Ascending aorta (tissue), 2 donors: ENCODE measurements around the gene CD226. TPM values are rescaled to one million over a fixed set of nuclear protein-coding genes. Genes with fewer than 3 reads are reported as not detected.
"Not testable (repeated sequence)": the region's sequence is repeated elsewhere in the genome, so short reads cannot be mapped to it uniquely, and the experiment has no call there.

Experiments used
- DNase-seq, 2 donors: peaks; one replicate each; pipeline ENCODE4 v3.0.0-alpha.2; 2019; ENCODE audit warnings: low spot score in 2 of 2
- H3K27ac ChIP-seq, 2 donors: fragments of 200-600 bp; sonication (generic); one replicate each; pipeline ENCODE4 v1.5.1; 2016 to 2017; ENCODE audit warnings: mild to moderate bottlenecking in 1 of 2
- H3K27me3 ChIP-seq: fragments of 200-600 bp; sonication (generic); one replicate; pipeline ENCODE4 v1.5.1; 2017
- H3K36me3 ChIP-seq, 2 donors: fragments of 200-600 bp; sonication (generic); one replicate each; pipeline ENCODE4 v1.5.1; 2016
- H3K4me1 ChIP-seq, 2 donors: fragments of 200-600 bp; sonication (generic); one replicate each; pipeline ENCODE4 v1.5.1; 2016 to 2017; ENCODE audit warnings: mild to moderate bottlenecking in 1 of 2
- H3K4me3 ChIP-seq, 2 donors: fragments of 200-600 bp; sonication (generic); one replicate each; pipeline ENCODE4 v1.5.1; 2016 to 2017; ENCODE audit warnings: mild to moderate bottlenecking in 1 of 2
- H3K9me3 ChIP-seq, 2 donors: fragments of 200-600 bp; sonication (generic); one replicate each; pipeline ENCODE4 v1.5.1; 2016
- CTCF ChIP-seq, 3 experiments: fragments of 200-600 bp in 2 of 3; fragments of 450-650 bp in 1 of 3; sonication (generic) in 2 of 3; IDR thresholded peaks; one replicate each; pipeline ENCODE4 v1.5.1; 2016 to 2019; ENCODE audit warnings: antibody characterized with exemption in 3 of 3, mild to moderate bottlenecking in 1 of 3, moderate library complexity in 1 of 3
- intact Hi-C: fragments of 100-400 bp; cut with DNase I; formaldehyde crosslinking; loops from one replicate; pipeline ENCODE4 v1.15.1; 2023
- total RNA-seq: library from RNA; depleted of rRNA; stranded (reverse); fragments of >200 nt; gene quantifications from one replicate; pipeline ENCODE4 v1.1.0, GENCODE V29; 2016

CD226 gene
- total RNA-seq, 1 donor from 2014 or later, result 3.3 TPM

- no peaks in the 10 kb centered on the region for H3K9me3 ChIP-seq
Measured at GRCh38 chr18:69882965-69883668, 64.6 kb downstream of the CD226 start.

GRCh38 chr18:69880083-69880482 lies 67.6 kb downstream of the CD226 start:
- H3K4me3 ChIP-seq, result no peak overlapping the region
- no peaks in the 10 kb centered on the region for H3K9me3 ChIP-seq
- no peak for TF ChIP-seq CTCF (IDR thresholded peaks at IDR 0.05)
- H3K36me3 ChIP-seq, result no peaks in the 10 kb centered on the region
- intact Hi-C loops, result no loop called here
- no peaks in the 10 kb centered on the region for H3K4me1 ChIP-seq
- H3K27me3 ChIP-seq, result no peaks in the 10 kb centered on the region
- DNase-seq, result no peak
- H3K27ac ChIP-seq, result no peak overlapping the region

More at GRCh38 chr18:69882965-69883668, 64.6 kb downstream of the CD226 start:
- Histone ChIP-seq H3K27ac (no peak overlapping the region), H3K27me3 (no peaks in the 10 kb centered on the region), H3K36me3 (no peaks in the 10 kb centered on the region), H3K4me1 (no peaks in the 10 kb centered on the region), H3K4me3 (no peak overlapping the region)
- TF ChIP-seq CTCF (IDR thresholded peaks at IDR 0.05), result no peak
- intact Hi-C loops, result no loop called here
- no peak for DNase-seq

GRCh38 chr18:69879051-69879450 lies 68.6 kb downstream of the CD226 start:
- H3K9me3 ChIP-seq, DNase-seq, H3K4me1 ChIP-seq, H3K4me3 ChIP-seq, intact Hi-C loops, H3K27ac ChIP-seq, H3K27me3 ChIP-seq, H3K36me3 ChIP-seq: not testable (repeated sequence)

- Histone ChIP-seq H3K4me1 (no peaks in the 10 kb centered on the region), H3K9me3 (no peaks in the 10 kb centered on the region), H3K27me3 (no peaks in the 10 kb centered on the region), H3K27ac (no peak overlapping the region), H3K36me3 (no peaks in the 10 kb centered on the region), H3K4me3 (no peak overlapping the region)
- intact Hi-C loops, result no loop called here
- no peak for TF ChIP-seq CTCF (IDR thresholded peaks at IDR 0.05)
- DNase-seq, result no peak
Measured at GRCh38 chr18:69878213-69878933, 69.3 kb downstream of the CD226 start.

GRCh38 chr18:69876490-69876889 lies 71.2 kb downstream of the CD226 start:
- no peaks in the 10 kb centered on the region for H3K27me3 ChIP-seq
- intact Hi-C loops, result no loop called here
- no peak for DNase-seq

More at GRCh38 chr18:69876490-69876889, 71.2 kb downstream of the CD226 start:
- Histone ChIP-seq H3K36me3 (no peaks in the 10 kb centered on the region), H3K4me1 (no peaks in the 10 kb centered on the region), H3K4me3 (no peak overlapping the region), H3K9me3 (no peaks in the 10 kb centered on the region), H3K27ac (no peak overlapping the region)
- no peak for TF ChIP-seq CTCF (IDR thresholded peaks at IDR 0.05)
